Nephron (organoid): ENCODE measurements around the gene MTFP1.

Experiments used
- H3K27ac Mint-ChIP-seq, 3 experiments: 2 replicates each; pipeline ENCODE4 v1.8.0; 2020; ENCODE audit warnings: mixed read lengths in 3 of 3, mild to moderate bottlenecking in 2 of 3, moderate library complexity in 1 of 3
- H3K27me3 Mint-ChIP-seq: 2 replicates; pipeline ENCODE4 v1.8.0; 2021; ENCODE audit warnings: low read depth, mild to moderate bottlenecking, moderate library complexity, mixed read lengths
- H3K36me3 Mint-ChIP-seq: 2 replicates; pipeline ENCODE4 v1.8.0; 2020; ENCODE audit warnings: low read depth, mixed read lengths
- H3K4me1 Mint-ChIP-seq: 2 replicates; pipeline ENCODE4 v1.8.0; 2020; ENCODE audit warnings: mixed read lengths
- H3K4me3 Mint-ChIP-seq, 3 experiments: 2 replicates each; pipeline ENCODE4 v1.8.0; 2020; ENCODE audit warnings: mild to moderate bottlenecking in 3 of 3, mixed read lengths in 3 of 3, moderate library complexity in 2 of 3
- H3K9me3 Mint-ChIP-seq: 2 replicates; pipeline ENCODE4 v1.8.0; 2020; ENCODE audit warnings: mixed read lengths
- TF ChIP-seq, protein P1 (sequence below), 3 experiments: fragments of 200-600 bp; sonication (generic); IDR thresholded peaks; one replicate each; pipeline ENCODE4 v1.5.0; 2021; ENCODE audit warnings: antibody characterized with exemption in 3 of 3; ENCODE audit not compliant: unreplicated experiment in 3 of 3

The MTFP1 gene

DNA sequence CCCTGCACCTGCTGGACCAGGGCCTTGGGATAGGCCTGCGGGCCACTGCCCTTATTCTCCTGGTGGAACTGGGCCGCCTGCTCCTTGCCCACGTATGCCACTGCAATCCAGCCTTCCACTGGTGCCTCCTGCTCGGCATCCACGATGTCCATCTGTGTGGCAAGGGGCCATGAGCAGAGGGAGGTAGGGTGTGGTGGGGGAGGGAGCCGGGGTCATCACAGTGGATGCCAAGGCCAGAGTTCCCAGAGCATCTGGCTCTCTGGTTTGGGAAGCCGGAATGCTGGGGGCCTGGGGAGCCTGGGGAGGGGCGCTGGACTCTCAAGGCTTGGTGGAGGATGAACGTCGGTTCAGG is 39.0 kb upstream of the MTFP1 start:
- H3K4me3 Mint-ChIP-seq = peak overlapping the region; percentile 85 to 88 (median 87)

DNA sequence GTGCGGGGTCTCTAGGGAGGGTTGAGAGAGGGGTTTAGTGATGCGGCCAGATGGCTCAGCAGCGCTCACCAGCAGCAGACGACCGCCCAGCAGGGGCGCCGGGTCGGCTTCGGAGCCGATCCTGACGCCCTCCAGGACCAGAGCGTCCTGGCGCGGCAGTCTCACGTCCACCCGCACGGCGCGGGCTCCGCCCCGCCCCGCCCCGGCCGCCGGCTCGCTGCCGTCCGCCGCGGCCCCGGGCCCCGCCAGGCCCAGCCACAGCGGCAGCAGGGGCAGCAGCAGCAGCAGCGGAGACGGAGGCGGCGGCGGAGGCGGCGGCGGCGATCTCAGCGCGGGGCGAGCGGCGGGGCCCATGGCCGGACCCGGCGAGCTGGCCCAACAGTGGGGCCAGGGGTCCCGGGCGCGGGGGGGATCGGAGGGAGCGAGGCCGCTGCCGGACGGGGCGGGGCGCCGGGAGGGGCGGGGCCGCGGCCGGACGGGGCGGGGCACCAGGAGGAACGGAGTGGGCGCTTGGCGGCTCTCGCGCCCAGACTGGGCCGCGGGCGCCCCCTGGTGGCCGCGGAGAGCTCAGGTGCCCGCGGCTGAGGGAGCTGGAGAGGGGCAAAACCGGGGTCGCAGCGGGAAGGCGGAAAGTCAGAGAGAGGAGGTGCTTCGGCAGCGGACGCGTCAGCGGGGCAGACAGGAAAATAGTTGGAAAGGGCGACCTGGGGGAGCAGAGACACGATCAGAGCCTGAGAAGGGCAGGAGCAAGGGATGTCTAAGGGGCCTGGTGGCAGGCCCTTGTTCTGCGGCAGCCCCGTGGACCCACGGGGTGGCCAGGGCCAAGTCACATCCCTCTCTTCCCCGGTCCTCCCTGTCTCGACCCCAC is 38.4 kb upstream of the MTFP1 start, which contains the start of gene RNF215:
RNF215 (minus strand) TSS at position 452 of the 868 bp plus-strand sequence; CDS start at position 354, 98 bp downstream.
- Mint-ChIP-seq H3K27me3 (no peaks in the 10 kb centered on the region), H3K9me3 (no peaks in the 10 kb centered on the region), H3K27ac (peak within 1 kb of the TSS in 2 of 3 experiments; percentile 59 to 68), H3K4me1 (peaks cover 17% of the 10 kb centered on the region), H3K4me3 (peak within 1 kb of the TSS; percentile 85 to 88 (median 87)), H3K36me3 (peaks cover 6% of the 10 kb centered on the region)
- TF ChIP-seq, protein P1, sequence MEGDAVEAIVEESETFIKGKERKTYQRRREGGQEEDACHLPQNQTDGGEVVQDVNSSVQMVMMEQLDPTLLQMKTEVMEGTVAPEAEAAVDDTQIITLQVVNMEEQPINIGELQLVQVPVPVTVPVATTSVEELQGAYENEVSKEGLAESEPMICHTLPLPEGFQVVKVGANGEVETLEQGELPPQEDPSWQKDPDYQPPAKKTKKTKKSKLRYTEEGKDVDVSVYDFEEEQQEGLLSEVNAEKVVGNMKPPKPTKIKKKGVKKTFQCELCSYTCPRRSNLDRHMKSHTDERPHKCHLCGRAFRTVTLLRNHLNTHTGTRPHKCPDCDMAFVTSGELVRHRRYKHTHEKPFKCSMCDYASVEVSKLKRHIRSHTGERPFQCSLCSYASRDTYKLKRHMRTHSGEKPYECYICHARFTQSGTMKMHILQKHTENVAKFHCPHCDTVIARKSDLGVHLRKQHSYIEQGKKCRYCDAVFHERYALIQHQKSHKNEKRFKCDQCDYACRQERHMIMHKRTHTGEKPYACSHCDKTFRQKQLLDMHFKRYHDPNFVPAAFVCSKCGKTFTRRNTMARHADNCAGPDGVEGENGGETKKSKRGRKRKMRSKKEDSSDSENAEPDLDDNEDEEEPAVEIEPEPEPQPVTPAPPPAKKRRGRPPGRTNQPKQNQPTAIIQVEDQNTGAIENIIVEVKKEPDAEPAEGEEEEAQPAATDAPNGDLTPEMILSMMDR (IDR thresholded peaks at IDR 0.05; ENCODE audit: unreplicated experiment in 3 of 3) = peak; percentile 91 to 93 (median 93)

More for the DNA sequence above, 39.0 kb upstream of the MTFP1 start:
- Mint-ChIP-seq H3K9me3 (no peaks in the 10 kb centered on the region), H3K36me3 (peaks cover 6% of the 10 kb centered on the region), H3K27me3 (no peaks in the 10 kb centered on the region), H3K27ac (peak overlapping the region in 2 of 3 experiments; percentile 59 to 67), H3K4me1 (peaks cover 11% of the 10 kb centered on the region)
- TF ChIP-seq, protein P1 (IDR thresholded peaks at IDR 0.05; ENCODE audit: unreplicated experiment in 3 of 3) = no peak

DNA sequence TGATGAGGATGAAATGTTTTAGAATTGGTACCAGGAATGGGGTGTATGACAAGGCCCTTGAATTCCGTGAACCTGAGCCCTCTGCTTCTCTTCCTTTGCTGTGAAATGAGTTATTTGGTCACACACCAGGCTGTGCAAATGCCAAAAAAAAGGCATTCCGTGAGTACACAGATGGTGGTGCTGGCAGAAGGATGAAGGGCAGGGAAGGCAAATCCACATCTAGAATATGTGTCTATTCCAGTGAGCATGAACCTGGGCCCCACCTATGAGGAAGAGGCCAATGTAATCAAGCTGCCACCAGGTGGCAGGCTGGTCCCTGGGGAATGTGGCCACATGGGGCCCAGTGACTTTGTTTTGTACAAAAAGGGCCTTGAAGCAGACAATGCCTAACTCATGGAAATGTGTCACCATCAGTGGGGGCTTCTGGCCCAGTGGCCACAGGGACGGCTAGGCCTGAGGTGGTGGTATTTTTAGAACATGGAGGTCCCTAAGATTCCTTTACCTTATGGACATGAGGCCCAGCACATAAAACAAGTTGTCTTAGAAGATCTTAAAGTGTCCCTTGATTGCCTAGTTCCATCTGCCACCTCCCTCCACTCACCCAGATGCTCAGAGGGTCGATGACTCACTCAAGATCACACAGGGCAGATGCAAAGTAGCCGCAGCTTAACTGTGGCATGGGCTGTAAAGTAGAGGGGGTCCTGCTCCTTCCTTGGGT is 34.4 kb upstream of the MTFP1 start:
- peak overlapping the region in 1 of 3 experiments; percentile 2 for H3K4me3 Mint-ChIP-seq
- H3K27ac Mint-ChIP-seq = peak overlapping the region; percentile 61 to 77 (median 71)
- H3K9me3 Mint-ChIP-seq = no peaks in the 10 kb centered on the region
- no peaks in the 10 kb centered on the region for H3K36me3 Mint-ChIP-seq
- TF ChIP-seq, protein P1 (IDR thresholded peaks at IDR 0.05; ENCODE audit: unreplicated experiment in 3 of 3) = peak; percentile 39 to 55 (median 50)
- no peaks in the 10 kb centered on the region for H3K27me3 Mint-ChIP-seq
- H3K4me1 Mint-ChIP-seq = peaks cover 38% of the 10 kb centered on the region

DNA sequence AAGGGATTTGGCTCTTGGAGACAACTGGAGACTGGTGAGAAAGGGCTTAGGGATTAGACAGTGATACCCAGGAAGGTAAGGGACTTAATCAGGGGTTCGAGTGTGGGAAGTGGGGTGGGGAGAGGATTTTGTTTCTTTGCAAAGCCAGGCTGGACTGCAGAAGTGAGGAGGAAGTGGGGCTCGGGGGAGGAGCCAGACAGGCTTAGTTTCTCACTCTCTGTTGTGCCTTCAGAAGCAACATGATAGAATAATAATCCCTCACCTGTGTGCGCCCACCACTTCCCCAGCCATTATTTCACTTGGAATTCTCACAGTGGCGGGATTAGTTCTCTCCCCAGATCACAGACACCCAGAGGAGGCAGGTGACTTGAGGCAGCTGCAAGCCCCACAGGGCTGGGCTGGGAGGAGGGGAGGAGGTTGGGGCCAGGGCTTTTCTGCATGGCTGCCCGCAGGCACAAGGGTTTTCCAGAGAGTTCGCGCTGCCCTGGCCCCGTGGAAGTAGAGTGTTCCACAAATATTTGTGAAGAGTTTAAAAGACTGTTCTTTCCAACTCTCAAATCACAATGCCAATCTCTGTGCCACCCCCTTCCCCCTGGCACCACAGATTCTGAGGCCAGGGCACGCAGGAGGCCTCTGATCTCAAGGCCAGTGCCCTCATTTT is 32.8 kb upstream of the MTFP1 start:
- H3K4me1 Mint-ChIP-seq = peaks cover 37% of the 10 kb centered on the region
- no peaks in the 10 kb centered on the region for H3K36me3 Mint-ChIP-seq
- no peaks in the 10 kb centered on the region for H3K27me3 Mint-ChIP-seq
- TF ChIP-seq, protein P1 (IDR thresholded peaks at IDR 0.05; ENCODE audit: unreplicated experiment in 3 of 3) = no peak
- H3K4me3 Mint-ChIP-seq = no peak overlapping the region
- peak overlapping the region; percentile 67 to 85 (median 74) for H3K27ac Mint-ChIP-seq
- no peaks in the 10 kb centered on the region for H3K9me3 Mint-ChIP-seq

DNA sequence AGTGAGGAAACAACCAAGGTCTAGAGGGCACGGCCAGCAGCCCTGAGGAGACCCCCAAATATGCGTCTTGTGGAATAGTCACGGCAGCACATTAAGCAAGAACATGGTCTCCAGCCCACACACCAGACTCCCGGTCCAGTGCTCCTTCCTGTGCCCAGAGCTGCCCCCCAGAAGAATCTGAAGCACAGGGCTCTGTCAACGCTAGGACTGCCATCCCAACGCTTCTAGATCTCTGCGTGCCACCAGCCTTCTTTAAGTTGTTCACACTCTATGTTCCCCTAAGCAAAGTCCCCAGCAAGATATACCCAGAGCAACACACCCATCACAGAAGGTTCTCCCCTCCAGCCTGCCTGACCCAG is 32.3 kb upstream of the MTFP1 start:
- no peaks in the 10 kb centered on the region for H3K9me3 Mint-ChIP-seq
- TF ChIP-seq, protein P1 (IDR thresholded peaks at IDR 0.05; ENCODE audit: unreplicated experiment in 3 of 3) = no peak
- peaks cover 42% of the 10 kb centered on the region for H3K4me1 Mint-ChIP-seq
- no peaks in the 10 kb centered on the region for H3K36me3 Mint-ChIP-seq
- peaks cover 5% of the 10 kb centered on the region for H3K27me3 Mint-ChIP-seq
- peak overlapping the region in 2 of 3 experiments; percentile 23 to 54 for H3K4me3 Mint-ChIP-seq
- H3K27ac Mint-ChIP-seq = peak overlapping the region; percentile 48 to 85 (median 74)
